Measurements from ENCODE around the gene PDE11A.

DNA sequence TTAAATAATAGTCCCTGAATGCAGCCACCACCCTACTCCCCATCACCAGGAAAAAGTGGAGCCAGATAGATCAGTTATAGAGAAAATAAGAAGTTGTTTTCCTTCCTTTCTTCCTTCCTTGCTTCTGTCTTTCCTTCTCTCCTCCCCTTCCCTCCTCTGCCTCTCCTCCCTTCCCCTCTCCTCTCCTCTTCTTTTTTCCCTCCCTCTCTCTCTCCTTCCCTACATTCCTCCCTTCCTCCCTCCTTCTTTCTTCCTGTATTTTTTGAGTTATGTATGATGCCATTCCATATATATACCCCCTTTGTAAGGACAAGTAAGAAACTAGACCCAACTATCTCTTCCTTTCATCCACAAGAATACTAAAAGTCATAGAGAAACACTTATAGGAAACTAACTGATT, 414.3 kb downstream of the PDE11A start:
- TF ChIP-seq, protein P1, sequence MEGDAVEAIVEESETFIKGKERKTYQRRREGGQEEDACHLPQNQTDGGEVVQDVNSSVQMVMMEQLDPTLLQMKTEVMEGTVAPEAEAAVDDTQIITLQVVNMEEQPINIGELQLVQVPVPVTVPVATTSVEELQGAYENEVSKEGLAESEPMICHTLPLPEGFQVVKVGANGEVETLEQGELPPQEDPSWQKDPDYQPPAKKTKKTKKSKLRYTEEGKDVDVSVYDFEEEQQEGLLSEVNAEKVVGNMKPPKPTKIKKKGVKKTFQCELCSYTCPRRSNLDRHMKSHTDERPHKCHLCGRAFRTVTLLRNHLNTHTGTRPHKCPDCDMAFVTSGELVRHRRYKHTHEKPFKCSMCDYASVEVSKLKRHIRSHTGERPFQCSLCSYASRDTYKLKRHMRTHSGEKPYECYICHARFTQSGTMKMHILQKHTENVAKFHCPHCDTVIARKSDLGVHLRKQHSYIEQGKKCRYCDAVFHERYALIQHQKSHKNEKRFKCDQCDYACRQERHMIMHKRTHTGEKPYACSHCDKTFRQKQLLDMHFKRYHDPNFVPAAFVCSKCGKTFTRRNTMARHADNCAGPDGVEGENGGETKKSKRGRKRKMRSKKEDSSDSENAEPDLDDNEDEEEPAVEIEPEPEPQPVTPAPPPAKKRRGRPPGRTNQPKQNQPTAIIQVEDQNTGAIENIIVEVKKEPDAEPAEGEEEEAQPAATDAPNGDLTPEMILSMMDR (IDR thresholded peaks at IDR 0.05) = no peak
- TF ChIP-seq EP300 (IDR thresholded peaks at IDR 0.05; ENCODE audit: low read depth) (no peak), POLR2A (IDR thresholded peaks at IDR 0.05) (no peak)

All from transverse colon (tissue), 3 donors.